GM12864 (cell line): ENCODE data around the gene TEX30.
"Not testable (repeated sequence)": the region's sequence is repeated elsewhere in the genome, so short reads cannot be mapped to it uniquely, and the experiment has no call there.

Experiments
- DNase-seq: peaks from one replicate; pipeline ENCODE4 v3.0.0-alpha.2; 2011; ENCODE audit warnings: low read depth
- H3K4me3 ChIP-seq: 2 replicates; pipeline ENCODE4 v1.5.1; 2011; ENCODE audit warnings: mild to moderate bottlenecking, low read depth, low read length, control low read depth
- CTCF ChIP-seq: IDR thresholded peaks from 2 replicates; pipeline ENCODE4 v1.5.1; 2011; ENCODE audit warnings: low read depth, mild to moderate bottlenecking, moderate library complexity, low read length, control low read depth, inconsistent platforms; ENCODE audit errors: missing control alignments

TEX30 gene

GRCh38 chr13:102798581-102799425 is 25.2 kb upstream of the TEX30 start, which contains the start of the genes BIVM and POGLUT2:
TSS of gene BIVM (plus strand) at chr13:102799119. CDS start at chr13:102807268, 8,149 bp downstream.
TSS of gene POGLUT2 (minus strand) at chr13:102798976. CDS start at chr13:102798670, 306 bp downstream.
- peak within 1 kb of the TSS; percentile 96 for H3K4me3 ChIP-seq
- no peak for TF ChIP-seq CTCF
- DNase-seq = peak; percentile 61

GRCh38 chr13:102793611-102794355 is 20.2 kb upstream of the TEX30 start:
- no peak for DNase-seq
- no peak for TF ChIP-seq CTCF
- H3K4me3 ChIP-seq = no peak overlapping the region

GRCh38 chr13:102792396-102792795 is 18.8 kb upstream of the TEX30 start:
- no peak for TF ChIP-seq CTCF
- H3K4me3 ChIP-seq = no peak overlapping the region
- no peak for DNase-seq

- H3K4me3 ChIP-seq = no peak overlapping the region
- TF ChIP-seq CTCF = no peak
- DNase-seq = no peak
Measured at GRCh38 chr13:102788683-102789082, 15.1 kb upstream of the TEX30 start.

GRCh38 chr13:102784483-102784882 is 10.9 kb upstream of the TEX30 start:
- TF ChIP-seq CTCF = no peak
- DNase-seq = no peak
- H3K4me3 ChIP-seq = no peak overlapping the region

- no peak for TF ChIP-seq CTCF
- H3K4me3 ChIP-seq = no peak overlapping the region
- no peak for DNase-seq
Measured at GRCh38 chr13:102781591-102781990, 8.0 kb upstream of the TEX30 start.

- not testable (repeated sequence) for DNase-seq, H3K4me3 ChIP-seq
Measured at GRCh38 chr13:102780656-102781055, 7.1 kb upstream of the TEX30 start.
